Stimulated activated CD8-positive, alpha-beta memory T cell treated with anti-CD3 and anti-CD28 coated beads, Interleukin-4, amount 100 ng/mL, for 4 hours (primary cell): Measurements from ENCODE around the gene MDN1.

Source experiments
- DNase-seq, 2 donors: peaks; one replicate each; pipeline ENCODE4 v3.0.0-alpha.2; 2020; ENCODE audit warnings: low read depth in 2 of 2, low spot score in 1 of 2

MDN1 gene

DNA sequence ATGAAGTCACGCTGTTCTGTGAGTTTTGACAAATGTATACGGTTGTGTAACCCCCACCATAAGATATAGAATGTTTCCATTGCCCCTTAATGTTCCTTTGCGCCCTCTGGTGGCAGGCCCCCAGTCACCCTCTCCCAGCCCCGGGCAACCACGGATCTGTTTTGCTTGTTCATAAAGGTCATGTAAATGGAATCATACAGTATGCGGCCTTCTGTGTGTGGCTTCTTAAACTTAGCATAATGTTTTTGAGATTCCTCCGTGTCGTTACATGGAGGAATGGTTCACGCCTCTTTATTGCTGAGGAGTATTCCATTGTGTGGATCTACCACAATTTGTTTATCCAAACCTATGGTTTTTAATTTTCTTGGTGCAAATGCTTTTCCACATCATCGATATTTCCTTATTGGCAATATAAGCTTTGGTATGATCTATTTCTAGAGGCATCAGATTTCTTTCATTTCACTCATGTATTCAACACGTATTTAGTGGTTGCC lies 209.4 kb downstream of the MDN1 start:
- peak; percentile 57 to 70 for DNase-seq

DNA sequence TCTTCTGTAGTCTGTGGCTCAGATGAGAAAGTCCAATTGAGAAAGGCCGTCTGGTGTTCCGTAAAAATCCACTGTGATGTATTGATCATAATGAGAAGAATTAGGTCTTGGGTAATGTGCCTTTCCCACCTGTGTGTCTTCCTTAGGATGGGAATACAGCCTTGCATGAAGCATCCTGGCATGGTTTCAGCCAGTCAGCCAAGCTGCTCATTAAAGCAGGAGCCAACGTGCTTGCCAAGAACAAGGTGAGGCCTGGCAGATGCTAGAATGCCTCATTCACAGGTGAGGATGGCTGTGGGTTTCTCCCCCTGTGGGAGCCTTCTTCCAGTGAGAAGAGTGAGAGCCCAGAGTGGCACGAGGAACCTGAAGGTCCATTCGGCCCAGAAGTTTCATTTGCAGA lies 213.7 kb downstream of the MDN1 start:
- no peak for DNase-seq

DNA sequence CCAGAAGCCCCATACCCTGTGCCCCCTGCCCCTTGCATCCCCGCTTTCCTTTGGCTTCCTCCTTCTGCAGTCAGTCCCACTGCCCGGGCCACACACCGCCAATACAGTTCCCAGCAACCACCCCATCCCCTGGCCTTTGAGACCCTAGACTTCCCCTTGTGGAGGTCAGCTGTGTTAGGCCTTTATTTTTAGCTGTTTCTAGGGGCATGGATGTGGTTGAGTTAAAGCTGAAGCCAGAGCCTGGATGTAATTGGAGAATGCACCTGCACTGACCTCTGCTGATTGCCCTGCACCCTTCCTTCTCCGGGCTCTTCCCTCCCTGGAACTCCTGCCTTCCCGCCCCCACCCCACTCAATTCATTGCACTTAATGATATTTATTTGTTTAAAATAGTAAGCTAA lies 214.9 kb downstream of the MDN1 start:
- no peak for DNase-seq

DNA sequence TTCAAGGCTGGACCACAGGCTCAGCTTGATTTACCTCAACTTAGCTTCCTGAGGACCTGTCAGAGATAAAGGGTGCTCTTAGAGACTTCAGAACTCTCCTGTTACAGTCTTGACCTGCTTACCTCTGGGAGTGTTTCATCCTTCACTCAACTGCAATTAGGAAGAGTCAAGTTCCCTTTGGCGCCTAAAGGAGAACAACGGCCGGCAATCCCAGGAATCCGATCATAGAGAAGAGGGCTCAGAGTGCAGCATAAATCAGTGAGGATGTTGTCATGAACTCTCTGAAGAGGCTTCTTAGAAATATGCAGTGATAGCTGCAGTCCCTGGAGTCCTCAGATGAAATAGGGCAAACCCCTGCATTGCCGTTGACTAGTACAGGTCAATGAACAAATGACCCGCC lies 217.4 kb downstream of the MDN1 start:
- no peak for DNase-seq

DNA sequence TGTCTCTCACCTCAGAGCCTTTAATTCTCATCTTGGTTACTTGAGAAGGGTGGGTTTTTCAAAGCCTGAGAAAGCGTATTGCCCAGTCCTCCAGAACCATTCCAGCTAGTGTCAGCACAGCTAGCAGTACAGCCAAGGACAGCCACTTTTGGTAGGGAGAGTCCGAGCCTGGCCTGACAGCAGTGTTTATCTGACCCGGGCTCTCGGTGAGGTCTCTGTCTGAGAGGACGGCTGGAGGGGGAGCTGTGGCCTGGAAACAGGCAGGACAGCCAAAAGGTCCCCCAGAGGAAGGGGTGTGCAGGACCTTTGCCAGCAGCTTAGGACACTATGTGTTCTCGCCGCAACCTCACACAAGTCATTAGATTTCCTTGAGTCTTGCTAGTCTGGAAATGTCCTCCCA lies 219.9 kb downstream of the MDN1 start:
- no peak for DNase-seq

DNA sequence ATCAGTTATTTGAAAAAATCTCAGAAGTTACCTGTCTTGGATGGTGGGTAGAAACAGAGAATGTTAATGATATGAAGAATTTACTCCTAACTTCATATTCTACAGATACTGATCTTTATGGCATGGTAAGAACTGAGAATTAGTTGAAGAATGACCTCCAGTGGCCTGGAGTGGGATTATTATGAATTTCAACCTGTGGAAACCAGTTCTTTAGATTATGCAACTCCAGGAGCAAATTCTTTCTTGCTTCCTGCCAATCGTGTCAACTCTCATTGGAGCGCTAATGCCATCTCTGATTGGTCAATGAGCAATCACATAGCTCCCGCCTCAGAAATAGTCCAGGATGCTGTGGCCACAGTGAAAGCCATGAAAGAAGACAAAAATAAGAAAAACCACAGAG lies 221.6 kb downstream of the MDN1 start:
- no peak for DNase-seq

DNA sequence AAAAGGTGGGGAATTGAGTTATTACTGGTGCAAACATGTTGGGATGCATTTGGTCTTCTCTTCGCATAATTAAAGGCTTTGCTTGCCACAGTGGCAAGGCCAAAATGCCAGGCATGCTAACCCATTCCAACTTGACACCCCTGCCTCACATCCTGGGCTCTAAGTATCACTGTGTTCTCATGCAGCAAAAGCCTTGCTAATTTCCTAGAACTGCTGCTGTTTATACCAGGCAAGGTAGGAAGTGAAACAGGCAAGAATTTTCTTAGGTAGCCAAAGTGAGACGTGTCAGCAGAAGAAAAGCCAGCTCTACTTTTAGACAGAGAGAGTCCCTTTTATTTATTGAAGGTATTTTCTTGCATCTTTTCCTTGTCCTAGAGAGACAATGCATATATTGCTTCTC lies 222.2 kb downstream of the MDN1 start:
- no peak for DNase-seq

DNA sequence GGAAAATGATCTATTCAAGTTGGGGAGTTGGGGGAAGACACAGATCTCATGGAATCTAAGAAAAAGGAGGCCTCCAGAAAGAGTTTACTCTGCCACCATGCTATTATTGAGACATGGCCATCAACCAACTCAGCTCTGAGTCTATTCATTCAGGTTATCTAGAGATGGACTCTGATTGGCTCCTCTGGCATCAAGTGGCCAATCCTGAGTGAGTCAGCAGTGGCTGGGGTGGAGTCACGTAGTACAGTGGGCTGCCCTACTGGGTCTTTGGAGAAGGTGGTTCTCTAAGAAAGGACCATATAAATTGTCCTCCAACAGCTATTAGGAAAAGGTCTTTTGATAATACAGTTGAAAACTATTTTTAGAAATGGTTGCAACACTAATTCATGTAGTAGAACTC lies 223.1 kb downstream of the MDN1 start:
- DNase-seq: no peak

DNA sequence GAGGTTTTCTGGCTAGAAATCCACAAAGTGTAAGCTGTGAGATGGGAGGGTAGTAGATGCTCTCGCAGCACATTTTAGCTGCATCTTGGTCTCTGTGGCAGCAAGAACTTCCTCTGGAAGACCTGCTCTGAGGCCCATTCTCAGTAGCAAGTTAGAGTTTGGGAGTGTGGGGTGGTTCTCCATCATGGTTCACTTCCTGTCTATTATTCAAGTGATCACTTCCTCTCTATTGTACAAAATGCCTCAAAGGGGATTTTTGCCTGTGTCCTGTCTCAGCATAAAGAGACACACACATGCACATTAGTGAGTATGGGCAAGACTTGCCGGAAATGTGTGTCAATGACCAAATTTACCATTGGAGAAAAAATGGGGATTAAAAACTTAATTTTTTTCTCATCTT lies 223.5 kb downstream of the MDN1 start:
- DNase-seq: no peak
